Activated CD8-positive, alpha-beta memory T cell treated with anti-CD3 and anti-CD28 coated beads for 1 hour (primary cell): ENCODE measurements around the gene FBXO10.

Experiments
- DNase-seq, 2 donors: peaks; one replicate each; pipeline ENCODE4 v3.0.0-alpha.2; 2020; ENCODE audit warnings: low read depth in 1 of 2; ENCODE audit errors: extremely low read depth in 1 of 2

FBXO10 gene

GRCh38 chr9:37596504-37596903 is 20.3 kb upstream of the FBXO10 start:
- DNase-seq, result no peak

- no peak for DNase-seq
These were observed 17.8 kb upstream of the FBXO10 start for GRCh38 chr9:37593883-37594448.

- peak; percentile 70 to 79 for DNase-seq
These were observed 16.1 kb upstream of the FBXO10 start, which contains the start of gene TOMM5 for GRCh38 chr9:37592108-37592951. TSS of gene TOMM5 (minus strand) at chr9:37592597. CDS start at chr9:37592532, 65 bp downstream.

GRCh38 chr9:37587521-37587920 is 11.3 kb upstream of the FBXO10 start:
- DNase-seq, result no peak

GRCh38 chr9:37583522-37584121 is 7.4 kb upstream of the FBXO10 start:
- no peak for DNase-seq

GRCh38 chr9:37582548-37583157 is 6.5 kb upstream of the FBXO10 start:
- no peak for DNase-seq

GRCh38 chr9:37575511-37575914 is 667 bp downstream of the FBXO10 start:
- no peak for DNase-seq

- no peak for DNase-seq
These were observed 1.2 kb downstream of the FBXO10 start for GRCh38 chr9:37575001-37575400.

GRCh38 chr9:37574241-37574721 is 1.9 kb downstream of the FBXO10 start:
- DNase-seq, result no peak

GRCh38 chr9:37571282-37571681 is 4.9 kb downstream of the FBXO10 start:
- no peak for DNase-seq

GRCh38 chr9:37566716-37567115 is 9.5 kb downstream of the FBXO10 start:
- no peak for DNase-seq

- DNase-seq, result no peak
These were observed 10.2 kb downstream of the FBXO10 start for GRCh38 chr9:37565661-37566618.

- DNase-seq, result no peak
These were observed 11.3 kb downstream of the FBXO10 start for GRCh38 chr9:37564916-37565315.

GRCh38 chr9:37563806-37564513 is 12.2 kb downstream of the FBXO10 start:
- no peak for DNase-seq

- DNase-seq, result no peak
These were observed 13.4 kb downstream of the FBXO10 start for GRCh38 chr9:37562826-37563225.

GRCh38 chr9:37561682-37562081 is 14.5 kb downstream of the FBXO10 start:
- DNase-seq, result no peak

- DNase-seq, result no peak
These were observed 16.2 kb downstream of the FBXO10 start for GRCh38 chr9:37559855-37560592.

- DNase-seq, result no peak
These were observed 17.1 kb downstream of the FBXO10 start for GRCh38 chr9:37559125-37559524.

GRCh38 chr9:37555786-37556185 is 20.4 kb downstream of the FBXO10 start:
- no peak for DNase-seq
